C4-2B (cell line): Measurements from ENCODE around the gene UVRAG.

ENCODE experiments used
- ZFX ChIP-seq: fragments of 450-650 bp; IDR thresholded peaks from 2 replicates; pipeline ENCODE4 v1.6.1; 2017
- TF ChIP-seq, protein P1 (sequence below): fragments of 450-650 bp; conservative IDR thresholded peaks from 2 replicates; pipeline ENCODE4 v1.5.1; 2017; ENCODE audit warnings: mild to moderate bottlenecking

DNA sequence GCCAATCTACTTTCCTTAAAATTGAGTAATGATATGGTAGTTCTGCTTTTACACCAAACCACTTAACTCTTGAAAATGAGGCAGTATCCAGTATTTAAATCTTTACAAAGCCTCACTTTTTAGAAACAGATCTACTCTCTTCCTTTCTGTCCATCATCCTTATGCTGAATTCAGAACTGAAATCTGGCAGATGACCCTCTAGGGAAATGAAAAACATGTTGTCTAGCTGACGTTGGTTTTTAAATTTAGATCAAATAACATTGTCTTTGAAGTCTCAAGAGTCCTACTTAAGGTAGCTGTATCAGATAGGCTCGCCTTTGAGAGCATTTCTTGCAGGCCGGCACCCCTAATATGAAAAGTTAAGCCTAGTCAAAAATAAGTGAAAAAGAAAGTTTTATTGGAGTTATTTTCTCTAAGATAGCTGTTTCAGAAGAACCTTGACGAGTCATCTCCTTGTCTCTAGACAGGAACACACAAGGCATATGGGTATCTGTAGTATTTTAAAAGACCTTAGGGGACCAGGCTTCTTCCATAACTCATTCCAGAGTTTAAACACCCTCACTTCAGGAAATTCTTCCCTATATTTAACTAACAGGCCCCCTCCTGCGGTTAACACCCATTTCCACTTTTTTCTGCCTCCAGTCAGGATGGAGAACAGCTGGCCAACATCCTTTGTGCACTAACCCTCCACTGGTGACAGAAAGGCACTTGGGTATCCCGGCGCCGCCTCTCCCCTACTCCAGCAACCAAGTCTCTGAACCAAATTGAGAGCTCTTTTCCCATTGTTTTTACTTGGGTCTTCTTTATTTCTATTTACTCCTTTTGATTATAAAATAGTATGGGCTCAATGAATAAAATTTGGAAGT, 310.1 kb downstream of the UVRAG start:
- TF ChIP-seq, protein P1, sequence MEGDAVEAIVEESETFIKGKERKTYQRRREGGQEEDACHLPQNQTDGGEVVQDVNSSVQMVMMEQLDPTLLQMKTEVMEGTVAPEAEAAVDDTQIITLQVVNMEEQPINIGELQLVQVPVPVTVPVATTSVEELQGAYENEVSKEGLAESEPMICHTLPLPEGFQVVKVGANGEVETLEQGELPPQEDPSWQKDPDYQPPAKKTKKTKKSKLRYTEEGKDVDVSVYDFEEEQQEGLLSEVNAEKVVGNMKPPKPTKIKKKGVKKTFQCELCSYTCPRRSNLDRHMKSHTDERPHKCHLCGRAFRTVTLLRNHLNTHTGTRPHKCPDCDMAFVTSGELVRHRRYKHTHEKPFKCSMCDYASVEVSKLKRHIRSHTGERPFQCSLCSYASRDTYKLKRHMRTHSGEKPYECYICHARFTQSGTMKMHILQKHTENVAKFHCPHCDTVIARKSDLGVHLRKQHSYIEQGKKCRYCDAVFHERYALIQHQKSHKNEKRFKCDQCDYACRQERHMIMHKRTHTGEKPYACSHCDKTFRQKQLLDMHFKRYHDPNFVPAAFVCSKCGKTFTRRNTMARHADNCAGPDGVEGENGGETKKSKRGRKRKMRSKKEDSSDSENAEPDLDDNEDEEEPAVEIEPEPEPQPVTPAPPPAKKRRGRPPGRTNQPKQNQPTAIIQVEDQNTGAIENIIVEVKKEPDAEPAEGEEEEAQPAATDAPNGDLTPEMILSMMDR, result no peak
- no peak for TF ChIP-seq ZFX
